A673 (cell line): ENCODE measurements around the gene SMIM20. TPM values are rescaled to one million over a fixed set of nuclear protein-coding genes. Genes with fewer than 3 reads are reported as not detected.

Experiments
- BruUV-seq: library from RNA; stranded (reverse); fragments of 400-500 nt; replicated peaks from 2 replicates; lab custom pipeline; 2021; lab: Mats Ljungman, UMichigan
- CTCF ChIA-PET: fragments of 300-600 bp; sonication (Branson Sonifier 250); formaldehyde crosslinking; loops from one replicate; lab custom pipeline; 2022; ENCODE audit warnings: antibody characterized with exemption; lab: Charles Lee
- POLR2A ChIA-PET: fragments of 300-600 bp; sonication (Branson Sonifier 250); formaldehyde crosslinking; loops from one replicate; lab custom pipeline; 2022; ENCODE audit warnings: antibody characterized with exemption; ENCODE audit not compliant: low non-redundant PET; lab: Charles Lee
- DNase-seq: peaks from one replicate; pipeline ENCODE4 v3.0.0-alpha.2; 2015; ENCODE audit warnings: low spot score
- H3K27ac ChIP-seq: fragments of 200-600 bp; sonication (generic); 2 replicates; pipeline ENCODE4 v1.5.1; 2016; ENCODE audit warnings: mixed run types, low read depth, mild to moderate bottlenecking, mixed read lengths, antibody characterized with exemption, low read length; ENCODE audit not compliant: poor library complexity, severe bottlenecking
- H3K27me3 ChIP-seq: fragments of 200-600 bp; sonication (generic); replicated peaks from 2 replicates; pipeline ENCODE4 v1.6.1; 2017; ENCODE audit warnings: mixed run types, low read depth, mild to moderate bottlenecking, mixed read lengths, antibody characterized with exemption, low read length; ENCODE audit not compliant: insufficient read depth, poor library complexity
- H3K36me3 ChIP-seq: fragments of 200-600 bp; sonication (generic); 2 replicates; pipeline ENCODE4 v1.6.1; 2016; ENCODE audit warnings: mixed run types, mild to moderate bottlenecking, mixed read lengths, antibody characterized with exemption, low read length; ENCODE audit not compliant: insufficient read depth, poor library complexity, severe bottlenecking
- H3K4me1 ChIP-seq: fragments of 200-600 bp; sonication (generic); 2 replicates; pipeline ENCODE4 v1.6.1; 2017; ENCODE audit warnings: mixed run types, mild to moderate bottlenecking, mixed read lengths, antibody characterized with exemption, low read length; ENCODE audit not compliant: insufficient read depth, poor library complexity, severe bottlenecking
- H3K4me3 ChIP-seq: fragments of 200-600 bp; sonication (generic); 2 replicates; pipeline ENCODE4 v1.5.1; 2016; ENCODE audit warnings: low read depth, mixed run types, mild to moderate bottlenecking, mixed read lengths, low read length; ENCODE audit not compliant: poor library complexity, severe bottlenecking
- H3K9me3 ChIP-seq: fragments of 200-600 bp; sonication (generic); 2 replicates; pipeline ENCODE4 v1.6.1; 2016; ENCODE audit warnings: mixed run types, low read depth, mild to moderate bottlenecking, mixed read lengths, antibody characterized with exemption, low read length; ENCODE audit not compliant: poor library complexity, severe bottlenecking
- CTCF ChIP-seq: fragments of 300-800, 200-600 bp; sonication (generic); conservative IDR thresholded peaks from 2 replicates; pipeline ENCODE4 v1.5.1; 2017; ENCODE audit warnings: low read depth, mild to moderate bottlenecking, antibody characterized with exemption, low read length, moderate library complexity, mixed read lengths
- EZH2 ChIP-seq: fragments of 200-600 bp; sonication (generic); IDR thresholded peaks from 2 replicates; pipeline ENCODE4 v1.6.1; 2017; ENCODE audit warnings: borderline replicate concordance, low read depth, mild to moderate bottlenecking, mixed read lengths, antibody characterized with exemption, low read length; ENCODE audit not compliant: poor library complexity, severe bottlenecking
- intact Hi-C: fragments of 100-400 bp; cut with micrococcal nuclease; formaldehyde crosslinking; loops from one replicate; pipeline ENCODE4 v1.10.0; 2022; ENCODE audit not compliant: unreplicated experiment
- total RNA-seq: library from RNA; stranded (reverse); gene quantifications from 2 replicates; pipeline ENCODE4 v1.2.3, GENCODE V29; 2021

SMIM20 gene
- total RNA-seq, 1 experiment from 2014 or later: 25.2 TPM

- POLR2A ChIA-PET: no interaction called here
- CTCF ChIA-PET: no interaction called here
- Histone ChIP-seq H3K27ac (no peak overlapping the region), H3K27me3 (no peaks in the 10 kb centered on the region), H3K4me3 (no peak overlapping the region), H3K4me1 (no peaks in the 10 kb centered on the region), H3K36me3 (no peaks in the 10 kb centered on the region), H3K9me3 (no peaks in the 10 kb centered on the region)
- DNase-seq: no peak
- intact Hi-C loops: no loop called here
- TF ChIP-seq EZH2: no peak
- no peak for TF ChIP-seq CTCF
- no TSS peak for BruUV-seq
Observed at GRCh38 chr4:25938366-25938765, 24.3 kb downstream of the SMIM20 start.

GRCh38 chr4:25938787-25939186, 24.8 kb downstream of the SMIM20 start:
- no peak overlapping the region for H3K4me3 ChIP-seq
- no peak overlapping the region for H3K27ac ChIP-seq
- intact Hi-C loops: no loop called here
- H3K4me1 ChIP-seq: no peaks in the 10 kb centered on the region
- POLR2A ChIA-PET: no interaction called here
- BruUV-seq: no TSS peak
- CTCF ChIA-PET: no interaction called here
- no peak for TF ChIP-seq CTCF
- H3K9me3 ChIP-seq: no peaks in the 10 kb centered on the region
- DNase-seq: no peak
- H3K36me3 ChIP-seq: no peaks in the 10 kb centered on the region
- no peaks in the 10 kb centered on the region for H3K27me3 ChIP-seq

- TF ChIP-seq EZH2: no peak
- TF ChIP-seq CTCF: no peak
- H3K27ac ChIP-seq: no peak overlapping the region
- H3K36me3 ChIP-seq: no peaks in the 10 kb centered on the region
- no peaks in the 10 kb centered on the region for H3K27me3 ChIP-seq
- ChIA-PET CTCF (interaction anchor here (0.8 kb wide), 1 partner anchor 13 kb away, joined by 3 read pairs; no protein-coding TSS in a partner anchor), POLR2A (no interaction called here)
- intact Hi-C loops: no loop called here
- H3K4me3 ChIP-seq: no peak overlapping the region
- no peaks in the 10 kb centered on the region for H3K9me3 ChIP-seq
- H3K4me1 ChIP-seq: no peaks in the 10 kb centered on the region
- DNase-seq: no peak
- BruUV-seq: no TSS peak
Observed at GRCh38 chr4:25939330-25939729, 25.3 kb downstream of the SMIM20 start.
